SJSA1 (cell line): Measurements from ENCODE around the gene SH3GL3. TPM values are rescaled to one million over a fixed set of nuclear protein-coding genes. Genes with fewer than 3 reads are reported as not detected.

Source experiments
- DNase-seq, 2 experiments: peaks; one replicate each; pipeline ENCODE4 v3.0.0-alpha.2; 2015 to 2020; ENCODE audit warnings: low spot score in 2 of 2, low read depth in 1 of 2
- H3K27ac ChIP-seq: fragments of 250-450 bp; sonication (Bioruptor Pico); 2 replicates; pipeline ENCODE4 v1.5.1; 2020; ENCODE audit warnings: mild to moderate bottlenecking, moderate library complexity
- H3K27me3 ChIP-seq: fragments of 250-450 bp; sonication (Bioruptor Pico); replicated peaks from 2 replicates; pipeline ENCODE4 v1.5.1; 2020; ENCODE audit warnings: mild to moderate bottlenecking, moderate library complexity
- H3K36me3 ChIP-seq: fragments of 250-450 bp; sonication (Bioruptor Pico); 2 replicates; pipeline ENCODE4 v1.5.1; 2020; ENCODE audit warnings: mild to moderate bottlenecking
- H3K4me1 ChIP-seq: fragments of 250-450 bp; sonication (Bioruptor Pico); replicated peaks from 2 replicates; pipeline ENCODE4 v1.6.1; 2021; ENCODE audit warnings: mild to moderate bottlenecking
- H3K4me3 ChIP-seq: fragments of 250-450 bp; sonication (Bioruptor Pico); 2 replicates; pipeline ENCODE4 v1.5.1; 2020; ENCODE audit warnings: mild to moderate bottlenecking
- H3K9me3 ChIP-seq: fragments of 250-450 bp; sonication (Bioruptor Pico); replicated peaks from 2 replicates; pipeline ENCODE4 v1.5.1; 2020; ENCODE audit warnings: mild to moderate bottlenecking
- total RNA-seq: library from RNA; depleted of rRNA; stranded (reverse); fragments of >200 nt; shearing (Covaris generic); gene quantifications from 2 replicates; pipeline ENCODE4 v1.2.3, GENCODE V29; 2014

Gene SH3GL3
- total RNA-seq, 1 experiment from 2014 or later = 0.66 TPM

DNA sequence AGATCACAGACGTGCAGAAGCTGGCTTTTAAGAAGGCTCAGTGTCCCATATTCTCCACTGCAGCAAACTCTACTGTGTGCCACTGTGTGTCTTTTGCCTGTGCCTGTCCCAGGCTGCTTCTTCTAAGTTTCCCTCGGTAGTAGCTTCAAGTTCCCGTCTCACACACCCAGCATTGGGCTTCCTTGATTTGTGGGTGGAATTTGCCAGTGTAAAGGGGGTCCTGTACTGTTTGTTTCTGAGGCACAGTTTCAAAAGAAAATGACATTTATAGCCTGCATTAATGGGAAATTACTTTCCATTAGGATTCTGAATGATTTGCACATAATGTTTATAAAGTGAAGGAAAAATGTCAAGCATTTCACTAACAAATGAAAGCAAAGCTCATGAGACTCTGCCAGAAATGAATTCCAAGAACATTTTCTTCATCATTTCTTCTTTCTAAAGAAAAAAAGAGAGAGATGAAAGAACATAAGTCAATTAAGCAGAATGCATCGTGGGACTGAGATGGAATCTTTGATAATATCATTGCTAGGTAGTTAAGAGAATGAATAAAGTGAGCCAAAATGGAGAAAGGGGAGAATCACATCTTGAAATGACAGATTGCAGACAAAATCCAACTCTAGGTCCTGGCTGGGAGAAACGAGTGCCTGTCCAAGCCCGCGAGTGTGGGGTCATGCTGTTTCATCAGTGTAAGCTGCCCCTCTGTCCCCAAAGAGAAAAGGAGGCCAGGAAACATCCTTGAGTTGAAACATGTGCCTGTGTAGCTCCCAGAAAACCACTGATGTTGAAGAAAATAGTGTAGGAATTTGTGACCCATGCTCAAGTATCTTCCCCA lies 158.2 kb downstream of the SH3GL3 start:
- no peaks in the 10 kb centered on the region for H3K4me1 ChIP-seq
- no peak overlapping the region for H3K4me3 ChIP-seq
- H3K36me3 ChIP-seq = no peaks in the 10 kb centered on the region
- no peaks in the 10 kb centered on the region for H3K9me3 ChIP-seq
- no peak for DNase-seq
- no peak overlapping the region for H3K27ac ChIP-seq
- H3K27me3 ChIP-seq = no peaks in the 10 kb centered on the region

DNA sequence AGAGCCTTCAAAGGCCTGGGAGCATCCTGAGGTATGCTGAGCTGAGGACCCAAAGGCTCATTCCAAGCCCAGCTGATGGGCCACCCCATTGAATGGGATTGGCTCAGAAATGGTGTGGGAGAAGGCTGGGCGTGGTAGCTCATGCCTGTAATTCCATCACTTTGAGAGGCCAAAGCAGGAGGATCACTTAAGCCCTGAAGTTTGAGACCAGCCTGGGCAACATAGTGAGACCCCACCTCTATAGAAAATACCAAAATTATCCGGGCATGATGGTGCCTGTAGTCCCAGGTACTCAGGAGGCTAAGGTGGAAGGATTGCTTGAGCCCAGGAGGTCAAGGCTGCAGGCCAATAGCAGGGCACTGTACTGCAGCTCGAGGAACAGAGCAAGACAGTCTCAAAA lies 163.0 kb downstream of the SH3GL3 start:
- no peak for DNase-seq
- no peak overlapping the region for H3K27ac ChIP-seq
- no peak overlapping the region for H3K4me3 ChIP-seq
- H3K36me3 ChIP-seq = no peaks in the 10 kb centered on the region
- no peaks in the 10 kb centered on the region for H3K4me1 ChIP-seq
- H3K9me3 ChIP-seq = no peaks in the 10 kb centered on the region
- H3K27me3 ChIP-seq = no peaks in the 10 kb centered on the region

DNA sequence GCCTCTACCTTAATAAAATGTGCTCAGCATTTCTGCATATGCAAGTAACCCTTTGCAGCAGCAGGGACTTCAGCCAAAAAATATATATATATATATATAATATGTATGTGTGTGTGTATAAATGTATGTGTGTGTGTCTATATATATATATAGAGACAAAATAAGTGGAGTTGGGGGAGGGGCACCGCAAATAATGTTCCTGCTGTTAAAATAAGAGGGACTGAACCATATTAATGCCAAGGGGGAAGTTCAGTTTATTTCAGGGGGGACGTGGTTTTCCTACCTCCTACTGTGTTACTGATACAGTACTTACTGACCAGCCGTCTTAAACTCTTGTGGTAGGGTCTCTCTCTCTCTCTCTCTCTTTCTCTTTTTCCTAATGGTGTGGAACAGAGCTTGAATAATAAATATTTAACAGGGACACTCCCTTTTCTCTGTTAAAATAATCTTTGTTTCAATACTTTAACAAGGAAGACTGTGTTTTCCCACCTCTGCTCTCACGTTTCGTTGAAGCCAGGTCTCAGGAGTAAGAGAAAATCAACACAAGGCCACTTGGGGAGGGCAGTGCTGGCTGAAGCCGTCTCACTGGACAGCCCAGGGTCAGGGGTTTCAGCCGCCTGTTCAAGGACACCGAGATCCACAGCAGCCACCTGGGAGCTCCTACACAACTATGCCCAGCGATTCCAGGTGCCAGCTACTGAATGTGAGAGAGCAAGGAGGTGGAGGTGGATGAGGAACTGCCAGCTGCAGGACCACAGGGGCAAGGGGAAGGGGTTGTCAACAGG lies 164.0 kb downstream of the SH3GL3 start:
- Histone ChIP-seq H3K9me3 (no peaks in the 10 kb centered on the region), H3K4me3 (no peak overlapping the region), H3K36me3 (no peaks in the 10 kb centered on the region), H3K27me3 (no peaks in the 10 kb centered on the region), H3K4me1 (no peaks in the 10 kb centered on the region), H3K27ac (no peak overlapping the region)
- DNase-seq = no peak

DNA sequence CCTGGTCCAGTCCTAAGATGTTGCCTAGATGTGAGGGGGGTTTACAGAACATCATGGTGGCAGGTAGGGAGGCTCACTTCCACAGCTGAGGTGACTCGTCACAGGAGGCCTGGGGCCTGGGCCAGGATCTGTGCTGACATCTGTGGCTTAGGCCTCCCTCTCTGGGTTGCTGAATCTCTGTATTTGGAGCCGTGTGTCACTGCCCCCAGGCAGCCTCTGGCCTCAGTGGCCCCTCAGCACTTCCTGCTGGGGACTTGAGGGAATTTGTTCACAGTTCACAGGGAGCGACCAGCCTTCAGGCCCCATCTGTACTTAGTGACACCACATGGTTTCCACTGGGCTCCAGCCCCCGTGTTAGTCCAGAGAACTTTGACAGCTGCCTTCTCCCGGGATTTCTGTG lies 165.1 kb downstream of the SH3GL3 start:
- Histone ChIP-seq H3K9me3 (no peaks in the 10 kb centered on the region), H3K4me1 (no peaks in the 10 kb centered on the region), H3K27ac (no peak overlapping the region), H3K4me3 (no peak overlapping the region), H3K27me3 (no peaks in the 10 kb centered on the region), H3K36me3 (no peaks in the 10 kb centered on the region)
- DNase-seq = no peak

DNA sequence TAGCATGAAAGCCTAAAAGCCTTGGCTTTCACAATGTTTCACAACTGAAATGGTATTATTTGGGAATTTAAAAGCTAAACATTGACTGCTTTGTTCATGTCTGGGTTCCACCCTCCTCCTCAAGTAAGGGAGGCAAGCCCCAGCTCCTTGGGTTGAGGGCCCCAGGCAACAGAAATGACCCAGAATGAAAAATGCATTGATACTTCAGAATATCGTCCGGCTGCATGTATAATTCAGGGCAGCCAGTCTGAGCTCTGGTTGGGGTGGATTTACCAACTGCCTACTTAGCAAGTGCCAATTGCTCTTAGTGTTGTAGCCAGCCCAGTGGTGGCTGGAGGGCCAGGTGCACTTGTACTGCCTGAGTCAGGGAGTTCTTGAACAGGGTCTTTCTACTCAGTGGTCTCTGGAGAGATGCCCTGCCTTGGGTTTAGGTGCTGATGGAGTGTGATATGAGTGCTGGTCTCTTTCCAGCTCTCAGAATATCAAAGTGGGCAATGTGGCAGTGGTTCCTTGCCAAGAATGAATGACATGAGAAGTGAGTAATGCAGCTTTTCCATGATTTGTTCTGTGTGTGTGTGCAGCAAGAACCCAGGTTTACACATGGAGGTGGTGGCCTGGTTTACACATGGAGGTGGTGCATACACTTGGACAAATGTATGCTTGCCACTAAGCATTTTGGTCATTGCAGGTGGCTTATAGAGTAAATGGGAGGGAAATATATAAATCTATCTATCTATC lies 165.9 kb downstream of the SH3GL3 start:
- no peak for DNase-seq

DNA sequence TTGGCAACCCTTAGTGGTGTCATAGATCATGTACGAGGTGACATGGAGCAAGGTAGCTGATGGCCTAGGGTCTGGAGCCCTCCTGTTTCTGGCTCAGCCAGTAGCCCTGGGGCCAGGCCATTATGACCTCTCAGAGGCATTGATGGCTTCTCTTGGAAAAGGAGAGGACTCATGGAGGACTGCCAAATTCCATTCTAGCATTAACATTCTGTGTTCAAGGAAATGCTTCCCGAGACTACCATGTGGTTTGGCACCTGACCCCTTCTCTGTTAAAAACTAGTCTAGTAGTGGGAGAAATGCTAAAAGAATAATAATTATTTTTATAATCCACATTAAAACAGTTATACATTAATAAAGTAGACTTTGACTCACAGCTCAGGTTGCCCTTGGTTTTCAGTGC lies 166.6 kb downstream of the SH3GL3 start:
- no peak overlapping the region for H3K27ac ChIP-seq
- H3K4me3 ChIP-seq = no peak overlapping the region
- H3K4me1 ChIP-seq = no peaks in the 10 kb centered on the region
- H3K9me3 ChIP-seq = no peaks in the 10 kb centered on the region
- no peaks in the 10 kb centered on the region for H3K27me3 ChIP-seq
- DNase-seq = no peak
- no peaks in the 10 kb centered on the region for H3K36me3 ChIP-seq

More for the DNA sequence above, 165.9 kb downstream of the SH3GL3 start:
- Histone ChIP-seq H3K4me3 (no peak overlapping the region), H3K36me3 (no peaks in the 10 kb centered on the region), H3K9me3 (no peaks in the 10 kb centered on the region), H3K27ac (no peak overlapping the region), H3K27me3 (no peaks in the 10 kb centered on the region), H3K4me1 (no peaks in the 10 kb centered on the region)

DNA sequence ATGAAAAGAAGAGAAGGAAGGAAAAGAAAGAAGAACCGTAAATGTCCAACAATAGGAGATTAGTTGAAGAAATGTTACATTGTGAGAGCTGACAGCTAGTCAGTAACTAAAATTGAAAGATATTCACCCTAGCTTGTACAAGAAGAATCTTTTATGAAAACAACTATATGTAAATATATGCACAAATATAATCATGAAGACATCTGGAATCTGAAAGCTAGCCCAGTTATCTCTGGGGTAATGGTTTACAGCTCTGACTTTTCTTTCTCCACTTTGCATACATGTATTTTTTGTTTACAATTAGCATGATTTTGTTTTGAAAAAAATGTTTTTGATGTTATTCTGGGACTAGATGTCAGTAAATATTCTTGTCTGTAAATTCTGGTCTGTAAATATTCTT lies 169.7 kb downstream of the SH3GL3 start:
- Histone ChIP-seq H3K4me1 (no peaks in the 10 kb centered on the region), H3K27ac (no peak overlapping the region), H3K4me3 (no peak overlapping the region), H3K36me3 (no peaks in the 10 kb centered on the region), H3K27me3 (no peaks in the 10 kb centered on the region), H3K9me3 (no peaks in the 10 kb centered on the region)
- no peak for DNase-seq

DNA sequence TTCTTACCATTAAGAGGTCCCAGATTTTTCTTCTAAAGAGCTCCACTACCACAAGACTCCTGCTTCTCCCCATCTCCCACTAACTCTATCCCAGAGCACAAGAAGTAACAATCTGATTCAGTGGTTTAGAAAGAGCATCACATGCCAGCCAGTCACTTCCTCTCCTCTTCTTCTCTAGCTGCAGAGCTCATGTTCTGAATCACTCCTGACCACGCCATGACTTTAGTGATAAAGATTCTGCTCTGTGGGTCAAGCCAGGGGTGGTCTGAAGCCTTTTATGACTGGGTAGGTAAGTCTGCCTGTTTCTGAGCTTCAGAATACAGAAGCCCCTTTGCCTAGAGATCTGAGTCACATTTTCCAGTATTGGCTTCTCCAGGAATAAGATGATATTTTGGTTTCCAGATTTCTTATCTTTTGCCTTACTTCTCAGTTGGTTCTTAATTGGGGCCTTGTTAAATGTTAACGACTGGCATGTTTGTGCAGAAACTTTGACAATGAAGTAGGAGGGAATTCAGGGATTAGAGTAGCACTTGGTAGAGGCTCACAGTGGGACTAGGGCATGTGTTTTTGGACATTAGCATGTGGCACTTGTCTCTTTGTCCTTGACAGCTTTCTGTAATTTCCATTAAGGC lies 179.1 kb downstream of the SH3GL3 start:
- Histone ChIP-seq H3K4me1 (no peaks in the 10 kb centered on the region), H3K4me3 (no peak overlapping the region), H3K27ac (no peak overlapping the region), H3K36me3 (no peaks in the 10 kb centered on the region), H3K27me3 (no peaks in the 10 kb centered on the region), H3K9me3 (no peaks in the 10 kb centered on the region)
- DNase-seq = no peak

DNA sequence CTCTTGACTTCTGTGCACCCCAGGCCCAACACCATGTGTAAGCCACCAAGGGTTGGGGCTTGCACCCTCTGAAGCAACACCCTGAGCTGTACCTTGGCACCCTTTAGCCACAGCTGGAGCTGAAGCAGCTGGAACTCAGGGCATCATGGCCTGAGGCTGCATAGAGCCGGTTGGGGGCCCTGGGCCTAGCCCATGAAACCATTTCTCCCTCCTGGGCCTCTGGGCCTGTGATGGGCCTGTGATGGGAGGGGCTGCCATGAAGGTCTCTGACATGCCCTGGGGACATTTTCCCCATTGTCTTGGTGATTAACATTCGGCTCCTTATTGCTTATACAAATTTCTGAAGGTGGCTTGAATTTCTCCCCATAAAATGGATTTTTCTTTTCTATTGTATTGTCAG lies 184.4 kb downstream of the SH3GL3 start:
- Histone ChIP-seq H3K4me3 (no peak overlapping the region), H3K9me3 (no peaks in the 10 kb centered on the region), H3K4me1 (no peaks in the 10 kb centered on the region), H3K27ac (no peak overlapping the region), H3K36me3 (no peaks in the 10 kb centered on the region), H3K27me3 (no peaks in the 10 kb centered on the region)
- DNase-seq = no peak

DNA sequence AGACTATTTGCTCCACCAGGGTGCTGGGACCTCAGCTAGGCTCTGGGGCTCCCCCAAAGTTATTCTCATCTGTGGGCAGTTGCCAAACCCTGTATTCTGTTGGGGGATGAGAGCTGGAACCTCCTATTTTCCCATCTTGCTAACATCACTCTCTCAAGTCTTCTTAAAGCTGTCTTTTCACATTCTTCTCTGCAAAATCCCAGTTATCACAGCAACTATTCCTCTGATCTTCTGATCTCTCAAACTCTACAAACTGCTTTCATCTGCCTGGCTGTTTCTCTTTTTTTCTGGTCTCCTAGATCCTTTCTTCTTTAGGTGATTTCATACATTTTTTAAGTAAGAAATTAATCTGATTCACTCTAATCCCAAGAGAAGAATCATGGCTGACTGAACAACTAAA lies 196.1 kb downstream of the SH3GL3 start:
- H3K27ac ChIP-seq = no peak overlapping the region
- no peak for DNase-seq
- H3K36me3 ChIP-seq = no peaks in the 10 kb centered on the region
- H3K27me3 ChIP-seq = no peaks in the 10 kb centered on the region
- no peaks in the 10 kb centered on the region for H3K4me1 ChIP-seq
- no peak overlapping the region for H3K4me3 ChIP-seq
- H3K9me3 ChIP-seq = no peaks in the 10 kb centered on the region

DNA sequence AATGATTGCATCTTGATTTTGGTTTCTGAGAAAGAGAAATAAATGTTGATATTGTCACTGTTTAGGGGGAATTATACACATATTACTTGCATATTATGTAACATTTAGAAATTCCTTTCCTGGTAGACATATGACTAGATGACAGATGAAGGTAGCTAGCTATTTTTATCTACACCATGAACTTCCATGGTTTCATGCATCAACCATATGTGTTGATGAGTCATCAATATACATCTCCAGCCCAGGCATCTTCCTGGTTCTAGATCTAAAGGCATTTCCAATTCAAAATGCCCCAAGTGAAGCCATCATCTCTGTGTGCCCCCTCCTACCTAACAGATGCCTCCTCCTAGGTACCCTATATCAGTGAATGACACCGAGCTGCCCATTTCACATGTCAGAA lies 197.3 kb downstream of the SH3GL3 start:
- Histone ChIP-seq H3K9me3 (no peaks in the 10 kb centered on the region), H3K36me3 (no peaks in the 10 kb centered on the region), H3K27me3 (no peaks in the 10 kb centered on the region), H3K4me1 (no peaks in the 10 kb centered on the region), H3K27ac (no peak overlapping the region), H3K4me3 (no peak overlapping the region)
- DNase-seq = no peak

DNA sequence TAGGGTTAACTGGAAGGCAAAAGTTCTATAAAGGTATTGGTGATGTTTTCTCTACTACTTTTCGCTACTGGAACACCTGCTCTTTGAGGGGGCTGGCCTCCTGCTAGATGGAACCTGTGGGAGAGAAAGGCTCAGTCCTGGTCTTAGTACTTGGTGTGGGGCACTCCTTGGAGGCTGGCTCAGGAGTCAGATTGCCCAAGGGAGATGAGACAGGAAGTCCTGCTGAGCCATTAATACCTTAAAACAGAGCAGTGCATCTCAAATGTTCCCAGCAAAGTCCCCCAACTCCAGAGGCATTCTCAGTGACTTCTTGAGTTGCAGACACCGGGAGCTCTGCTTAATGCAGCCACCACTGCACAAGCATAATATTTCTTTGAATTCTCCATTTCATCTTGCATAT lies 203.7 kb downstream of the SH3GL3 start:
- H3K4me3 ChIP-seq = no peak overlapping the region
- H3K36me3 ChIP-seq = no peaks in the 10 kb centered on the region
- 0 out of 2 replicates have a peak, but pooled peaks cover 8% of the 10 kb centered on the region for H3K9me3 ChIP-seq
- H3K27ac ChIP-seq = no peak overlapping the region
- no peak for DNase-seq
- H3K27me3 ChIP-seq = no peaks in the 10 kb centered on the region; the same call in 1 of the 2 replicates
- H3K4me1 ChIP-seq = peaks cover 6% of the 10 kb centered on the region; the same call in 1 of the 2 replicates

DNA sequence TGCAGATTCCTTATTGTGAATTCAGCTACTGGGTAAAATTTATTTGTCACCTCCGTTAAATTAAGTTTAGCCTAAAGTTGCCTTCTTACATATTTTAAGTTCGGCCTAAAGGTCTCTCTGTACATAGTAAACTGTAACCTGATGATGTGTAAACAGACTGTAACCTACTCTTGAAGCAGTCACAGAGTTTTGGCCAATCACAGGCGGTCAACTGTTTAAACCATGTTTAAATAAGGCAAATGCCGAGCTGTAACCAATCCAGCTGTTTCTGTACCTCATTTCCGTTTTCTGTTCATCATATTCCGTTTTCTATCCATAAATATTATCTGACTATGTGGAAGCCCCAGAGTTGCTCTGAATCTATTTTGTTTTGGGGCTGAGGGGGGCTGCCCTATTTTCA lies 204.4 kb downstream of the SH3GL3 start:
- no peak for DNase-seq
- H3K4me3 ChIP-seq = no peak overlapping the region
- H3K27me3 ChIP-seq = no peaks in the 10 kb centered on the region; the same call in 1 of the 2 replicates
- no peaks in the 10 kb centered on the region for H3K36me3 ChIP-seq
- no peak overlapping the region for H3K27ac ChIP-seq
- peaks cover 6% of the 10 kb centered on the region; the same call in 1 of the 2 replicates for H3K4me1 ChIP-seq
- H3K9me3 ChIP-seq = 0 out of 2 replicates have a peak, but pooled peaks cover 8% of the 10 kb centered on the region
